Measurements from ENCODE around the gene RGMB. TPM values are rescaled to one million over a fixed set of nuclear protein-coding genes. Genes with fewer than 3 reads are reported as not detected.

The RGMB gene
- total and polyA plus RNA-seq, 2 of the 13 experiments (the other 11 are each of a cell fraction or from before 2014, with no cell fraction given), result 3.0 to 3.8 TPM

- 0 out of 2 replicates have a peak, but pooled peaks have one; percentile 1 for TF ChIP-seq KDM5A (IDR thresholded peaks at IDR 0.05; ENCODE audit: borderline replicate concordance, low read length)
- no peak for TF ChIP-seq ATM (IDR thresholded peaks at IDR 0.05; ENCODE audit: borderline replicate concordance)
- TF ChIP-seq ZFY (CRISPR knock-in tag; IDR thresholded peaks at IDR 0.05), result no peak; the same call in 1 of the 2 replicates
- no peak for TF ChIP-seq BRCA1 (CRISPR knock-in tag; IDR thresholded peaks at IDR 0.05)
- TF ChIP-seq, protein P1, sequence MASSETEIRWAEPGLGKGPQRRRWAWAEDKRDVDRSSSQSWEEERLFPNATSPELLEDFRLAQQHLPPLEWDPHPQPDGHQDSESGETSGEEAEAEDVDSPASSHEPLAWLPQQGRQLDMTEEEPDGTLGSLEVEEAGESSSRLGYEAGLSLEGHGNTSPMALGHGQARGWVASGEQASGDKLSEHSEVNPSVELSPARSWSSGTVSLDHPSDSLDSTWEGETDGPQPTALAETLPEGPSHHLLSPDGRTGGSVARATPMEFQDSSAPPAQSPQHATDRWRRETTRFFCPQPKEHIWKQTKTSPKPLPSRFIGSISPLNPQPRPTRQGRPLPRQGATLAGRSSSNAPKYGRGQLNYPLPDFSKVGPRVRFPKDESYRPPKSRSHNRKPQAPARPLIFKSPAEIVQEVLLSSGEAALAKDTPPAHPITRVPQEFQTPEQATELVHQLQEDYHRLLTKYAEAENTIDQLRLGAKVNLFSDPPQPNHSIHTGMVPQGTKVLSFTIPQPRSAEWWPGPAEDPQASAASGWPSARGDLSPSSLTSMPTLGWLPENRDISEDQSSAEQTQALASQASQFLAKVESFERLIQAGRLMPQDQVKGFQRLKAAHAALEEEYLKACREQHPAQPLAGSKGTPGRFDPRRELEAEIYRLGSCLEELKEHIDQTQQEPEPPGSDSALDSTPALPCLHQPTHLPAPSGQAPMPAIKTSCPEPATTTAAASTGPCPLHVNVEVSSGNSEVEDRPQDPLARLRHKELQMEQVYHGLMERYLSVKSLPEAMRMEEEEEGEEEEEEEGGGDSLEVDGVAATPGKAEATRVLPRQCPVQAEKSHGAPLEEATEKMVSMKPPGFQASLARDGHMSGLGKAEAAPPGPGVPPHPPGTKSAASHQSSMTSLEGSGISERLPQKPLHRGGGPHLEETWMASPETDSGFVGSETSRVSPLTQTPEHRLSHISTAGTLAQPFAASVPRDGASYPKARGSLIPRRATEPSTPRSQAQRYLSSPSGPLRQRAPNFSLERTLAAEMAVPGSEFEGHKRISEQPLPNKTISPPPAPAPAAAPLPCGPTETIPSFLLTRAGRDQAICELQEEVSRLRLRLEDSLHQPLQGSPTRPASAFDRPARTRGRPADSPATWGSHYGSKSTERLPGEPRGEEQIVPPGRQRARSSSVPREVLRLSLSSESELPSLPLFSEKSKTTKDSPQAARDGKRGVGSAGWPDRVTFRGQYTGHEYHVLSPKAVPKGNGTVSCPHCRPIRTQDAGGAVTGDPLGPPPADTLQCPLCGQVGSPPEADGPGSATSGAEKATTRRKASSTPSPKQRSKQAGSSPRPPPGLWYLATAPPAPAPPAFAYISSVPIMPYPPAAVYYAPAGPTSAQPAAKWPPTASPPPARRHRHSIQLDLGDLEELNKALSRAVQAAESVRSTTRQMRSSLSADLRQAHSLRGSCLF (CRISPR knock-in tag; IDR thresholded peaks at IDR 0.05; ENCODE audit: borderline replicate concordance), result no peak
- TF ChIP-seq, protein P2, sequence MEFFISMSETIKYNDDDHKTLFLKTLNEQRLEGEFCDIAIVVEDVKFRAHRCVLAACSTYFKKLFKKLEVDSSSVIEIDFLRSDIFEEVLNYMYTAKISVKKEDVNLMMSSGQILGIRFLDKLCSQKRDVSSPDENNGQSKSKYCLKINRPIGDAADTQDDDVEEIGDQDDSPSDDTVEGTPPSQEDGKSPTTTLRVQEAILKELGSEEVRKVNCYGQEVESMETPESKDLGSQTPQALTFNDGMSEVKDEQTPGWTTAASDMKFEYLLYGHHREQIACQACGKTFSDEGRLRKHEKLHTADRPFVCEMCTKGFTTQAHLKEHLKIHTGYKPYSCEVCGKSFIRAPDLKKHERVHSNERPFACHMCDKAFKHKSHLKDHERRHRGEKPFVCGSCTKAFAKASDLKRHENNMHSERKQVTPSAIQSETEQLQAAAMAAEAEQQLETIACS (CRISPR knock-in tag; IDR thresholded peaks at IDR 0.05), result no peak
- TF ChIP-seq ZNF766 (CRISPR knock-in tag; IDR thresholded peaks at IDR 0.05; ENCODE audit: borderline replicate concordance), result no peak
- TF ChIP-seq AHDC1 (CRISPR knock-in tag; IDR thresholded peaks at IDR 0.05; ENCODE audit: borderline replicate concordance), result no peak
- no peak for TF ChIP-seq ZNF331 (CRISPR knock-in tag; IDR thresholded peaks at IDR 0.05)
- peak; percentile 37; the same call in 1 of the 2 replicates for TF ChIP-seq GABPB1 (CRISPR knock-in tag; IDR thresholded peaks at IDR 0.05)
- TF ChIP-seq NRL (CRISPR knock-in tag; IDR thresholded peaks at IDR 0.05; ENCODE audit: borderline replicate concordance), result no peak
- TF ChIP-seq HNF4G (IDR thresholded peaks at IDR 0.05; ENCODE audit: borderline replicate concordance, low read depth, low read length), result no peak
- no peak for TF ChIP-seq HNF4G (CRISPR knock-in tag; IDR thresholded peaks at IDR 0.05; ENCODE audit: borderline replicate concordance, low read depth)
- no peak for TF ChIP-seq RFX1 (IDR thresholded peaks at IDR 0.05)
- TF ChIP-seq, protein P3, sequence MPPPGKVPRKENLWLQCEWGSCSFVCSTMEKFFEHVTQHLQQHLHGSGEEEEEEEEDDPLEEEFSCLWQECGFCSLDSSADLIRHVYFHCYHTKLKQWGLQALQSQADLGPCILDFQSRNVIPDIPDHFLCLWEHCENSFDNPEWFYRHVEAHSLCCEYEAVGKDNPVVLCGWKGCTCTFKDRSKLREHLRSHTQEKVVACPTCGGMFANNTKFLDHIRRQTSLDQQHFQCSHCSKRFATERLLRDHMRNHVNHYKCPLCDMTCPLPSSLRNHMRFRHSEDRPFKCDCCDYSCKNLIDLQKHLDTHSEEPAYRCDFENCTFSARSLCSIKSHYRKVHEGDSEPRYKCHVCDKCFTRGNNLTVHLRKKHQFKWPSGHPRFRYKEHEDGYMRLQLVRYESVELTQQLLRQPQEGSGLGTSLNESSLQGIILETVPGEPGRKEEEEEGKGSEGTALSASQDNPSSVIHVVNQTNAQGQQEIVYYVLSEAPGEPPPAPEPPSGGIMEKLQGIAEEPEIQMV (CRISPR knock-in tag; IDR thresholded peaks at IDR 0.05; ENCODE audit: low read depth), result no peak
- TF ChIP-seq TARDBP (CRISPR knock-in tag; IDR thresholded peaks at IDR 0.05), result no peak
These were observed 4.1 kb upstream of the RGMB start (continued) for GRCh38 chr5:98769210-98769958.

All from HepG2 (cell line).